Tibial nerve (tissue), 4 donors: Measurements from ENCODE around the gene NFKBIL1.

Experiments used
- CTCF ChIP-seq, 5 experiments: fragments of 200-600 bp in 3 of 5; fragments of 450-650 bp in 2 of 5; sonication (generic) in 3 of 5; IDR thresholded peaks; one replicate each; pipeline ENCODE4 v1.5.1; 2016 to 2019; ENCODE audit warnings: antibody characterized with exemption in 5 of 5, mild to moderate bottlenecking in 3 of 5, moderate library complexity in 2 of 5
- EP300 ChIP-seq, 2 donors: sonication (generic); formaldehyde crosslinking; IDR thresholded peaks; one replicate each; pipeline ENCODE4 v1.6.1; 2017; ENCODE audit warnings: antibody characterized with exemption in 2 of 2, mild to moderate bottlenecking in 1 of 2
- POLR2A ChIP-seq, 2 donors: fragments of 450-650 bp; IDR thresholded peaks; one replicate each; pipeline ENCODE4 v1.6.1; 2017; ENCODE audit warnings: antibody characterized with exemption in 2 of 2, mild to moderate bottlenecking in 2 of 2, moderate library complexity in 2 of 2

GRCh38 chr6:31547727-31548543 is 527 bp downstream of the NFKBIL1 start:
- no peak for TF ChIP-seq POLR2A (IDR thresholded peaks at IDR 0.05)
- peak in 1 of 2 donors; percentile 13 for TF ChIP-seq EP300 (IDR thresholded peaks at IDR 0.05)
- TF ChIP-seq CTCF (IDR thresholded peaks at IDR 0.05), result no peak
